B cell (primary cell): ENCODE results near the gene RGS10.

ENCODE experiments used
- CTCF ChIP-seq: fragments of 200-600 bp; IDR thresholded peaks from one replicate; pipeline ENCODE4 v1.8.0; 2022; ENCODE audit warnings: antibody characterized with exemption, mild to moderate bottlenecking
- EZH2 ChIP-seq: IDR thresholded peaks from 2 replicates; pipeline ENCODE4 v1.6.1; 2012; ENCODE audit warnings: borderline replicate concordance, low read depth, mild to moderate bottlenecking, moderate library complexity, low read length; ENCODE audit not compliant: insufficient read depth, poor library complexity, severe bottlenecking

- no peak for TF ChIP-seq CTCF
- no peak for TF ChIP-seq EZH2
These were observed 6.0 kb downstream of the RGS10 start for GRCh38 chr10:119536508-119537025.
